ENCODE measurements around the gene PTPN14.
"Not testable (repeated sequence)": the region's sequence is repeated elsewhere in the genome, so short reads cannot be mapped to it uniquely, and the experiment has no call there.

Gene PTPN14

DNA sequence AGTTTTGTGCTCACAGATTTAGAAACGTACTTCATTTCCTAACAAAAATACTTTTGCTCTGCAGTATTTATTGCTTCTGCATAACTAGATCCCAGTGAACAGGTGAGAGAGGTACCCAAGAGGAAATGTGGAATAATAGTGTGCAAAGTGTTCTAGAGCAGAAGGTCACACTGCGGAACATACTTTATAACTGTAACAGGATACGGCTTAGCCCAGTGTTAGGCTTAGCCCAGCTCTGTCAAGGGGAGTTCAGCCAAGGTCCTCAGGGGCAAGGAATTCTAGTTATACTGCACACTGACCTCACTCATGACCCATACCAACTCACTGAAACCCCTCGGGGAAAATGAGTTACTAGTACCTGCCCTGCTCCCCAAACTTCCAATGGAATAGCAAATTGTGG, 55.3 kb downstream of the PTPN14 start:
- Histone ChIP-seq H3K27me3 (peaks cover 19% of the 10 kb centered on the region), H3K36me3 (no peaks in the 10 kb centered on the region), H3K4me1 (no peaks in the 10 kb centered on the region), H3K9me3 (no peaks in the 10 kb centered on the region), H3K4me3 (ENCODE audit: low read depth, low read length) (no peak overlapping the region)
- no peak for DNase-seq
- TF ChIP-seq, protein P1, sequence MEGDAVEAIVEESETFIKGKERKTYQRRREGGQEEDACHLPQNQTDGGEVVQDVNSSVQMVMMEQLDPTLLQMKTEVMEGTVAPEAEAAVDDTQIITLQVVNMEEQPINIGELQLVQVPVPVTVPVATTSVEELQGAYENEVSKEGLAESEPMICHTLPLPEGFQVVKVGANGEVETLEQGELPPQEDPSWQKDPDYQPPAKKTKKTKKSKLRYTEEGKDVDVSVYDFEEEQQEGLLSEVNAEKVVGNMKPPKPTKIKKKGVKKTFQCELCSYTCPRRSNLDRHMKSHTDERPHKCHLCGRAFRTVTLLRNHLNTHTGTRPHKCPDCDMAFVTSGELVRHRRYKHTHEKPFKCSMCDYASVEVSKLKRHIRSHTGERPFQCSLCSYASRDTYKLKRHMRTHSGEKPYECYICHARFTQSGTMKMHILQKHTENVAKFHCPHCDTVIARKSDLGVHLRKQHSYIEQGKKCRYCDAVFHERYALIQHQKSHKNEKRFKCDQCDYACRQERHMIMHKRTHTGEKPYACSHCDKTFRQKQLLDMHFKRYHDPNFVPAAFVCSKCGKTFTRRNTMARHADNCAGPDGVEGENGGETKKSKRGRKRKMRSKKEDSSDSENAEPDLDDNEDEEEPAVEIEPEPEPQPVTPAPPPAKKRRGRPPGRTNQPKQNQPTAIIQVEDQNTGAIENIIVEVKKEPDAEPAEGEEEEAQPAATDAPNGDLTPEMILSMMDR (IDR thresholded peaks at IDR 0.05; ENCODE audit: low read depth, low read length): no peak

DNA sequence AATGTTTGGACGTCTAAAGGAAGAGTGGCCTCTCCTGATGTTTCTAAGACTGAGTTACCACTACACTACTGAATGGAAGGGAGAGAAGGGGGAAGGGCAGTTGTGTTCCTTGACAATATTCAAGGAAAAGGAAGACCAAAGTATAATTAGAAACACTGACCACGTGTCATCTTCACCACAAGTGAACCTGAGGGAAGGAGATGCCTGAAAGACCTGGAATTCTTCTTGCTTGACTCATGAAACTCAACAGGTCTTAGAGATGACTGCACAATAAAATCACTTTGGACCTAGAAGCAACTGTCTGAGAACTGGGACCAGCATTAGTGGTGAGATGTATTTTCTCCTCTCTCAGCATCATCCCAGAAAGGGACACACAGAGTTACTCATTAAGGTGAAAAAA, 56.7 kb downstream of the PTPN14 start:
- DNase-seq: no peak

GRCh38 chr1:214494179-214494578, 57.2 kb downstream of the PTPN14 start:
- H3K4me1 ChIP-seq; H3K4me3 ChIP-seq (ENCODE audit: low read depth, low read length); DNase-seq; H3K36me3 ChIP-seq; H3K9me3 ChIP-seq: not testable (repeated sequence)
- peaks cover 14% of the 10 kb centered on the region for H3K27me3 ChIP-seq

More for the DNA sequence above, 56.7 kb downstream of the PTPN14 start:
- Histone ChIP-seq H3K36me3 (no peaks in the 10 kb centered on the region), H3K27me3 (peaks cover 14% of the 10 kb centered on the region), H3K9me3 (no peaks in the 10 kb centered on the region), H3K4me3 (ENCODE audit: low read depth, low read length) (no peak overlapping the region), H3K4me1 (no peaks in the 10 kb centered on the region)
- TF ChIP-seq, protein P1 (IDR thresholded peaks at IDR 0.05; ENCODE audit: low read depth, low read length): no peak

DNA sequence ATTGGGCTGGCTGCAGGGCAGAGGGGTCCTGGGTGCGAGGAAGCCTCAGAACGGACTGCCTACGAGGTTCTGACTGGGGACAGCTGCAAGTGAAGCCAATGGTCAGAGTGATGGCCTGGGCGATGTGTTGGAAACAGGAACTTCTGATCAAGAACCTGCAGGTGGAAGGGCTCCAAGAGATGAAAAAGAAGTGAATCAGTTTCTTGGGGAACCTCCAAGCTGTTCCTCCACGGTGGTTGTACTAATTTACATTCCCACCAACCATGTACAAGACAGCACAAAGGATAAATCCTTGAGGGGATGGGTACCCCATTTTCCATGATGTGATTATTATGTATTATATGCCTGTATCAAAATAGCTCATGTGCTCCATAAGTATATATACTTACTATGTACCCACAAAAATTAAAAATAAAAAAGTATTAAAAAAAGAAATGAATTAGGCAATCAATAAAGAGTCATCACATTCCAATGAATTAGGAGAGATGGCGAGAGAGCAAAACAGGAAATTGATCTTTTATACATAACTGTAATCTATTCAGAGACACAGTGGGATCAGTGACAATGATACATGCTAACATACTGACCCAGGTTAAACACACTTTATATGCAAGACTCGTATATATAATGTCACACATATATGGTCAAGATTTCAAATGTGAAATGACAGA, 58.1 kb downstream of the PTPN14 start:
- Histone ChIP-seq H3K4me3 (ENCODE audit: low read depth, low read length) (no peak overlapping the region), H3K27me3 (peaks cover 8% of the 10 kb centered on the region), H3K36me3 (no peaks in the 10 kb centered on the region), H3K4me1 (no peaks in the 10 kb centered on the region), H3K9me3 (no peaks in the 10 kb centered on the region)
- no peak for DNase-seq
- TF ChIP-seq, protein P1 (IDR thresholded peaks at IDR 0.05; ENCODE audit: low read depth, low read length): no peak

GRCh38 chr1:214492401-214493075, 58.9 kb downstream of the PTPN14 start:
- TF ChIP-seq, protein P1 (IDR thresholded peaks at IDR 0.05; ENCODE audit: low read depth, low read length): no peak
- no peaks in the 10 kb centered on the region for H3K36me3 ChIP-seq
- no peak overlapping the region for H3K4me3 ChIP-seq (ENCODE audit: low read depth, low read length)
- H3K27me3 ChIP-seq: peaks cover 4% of the 10 kb centered on the region
- H3K4me1 ChIP-seq: no peaks in the 10 kb centered on the region
- H3K9me3 ChIP-seq: no peaks in the 10 kb centered on the region
- DNase-seq: no peak

GRCh38 chr1:214491468-214492146, 59.8 kb downstream of the PTPN14 start:
- Histone ChIP-seq H3K4me1 (no peaks in the 10 kb centered on the region), H3K27me3 (peaks cover 4% of the 10 kb centered on the region), H3K4me3 (ENCODE audit: low read depth, low read length) (no peak overlapping the region), H3K9me3 (no peaks in the 10 kb centered on the region), H3K36me3 (no peaks in the 10 kb centered on the region)
- DNase-seq: no peak
- TF ChIP-seq, protein P1 (IDR thresholded peaks at IDR 0.05; ENCODE audit: low read depth, low read length): no peak

Data from BE2C (cell line).